Measurements from ENCODE around the gene N4BP2L1.
"Not testable (repeated sequence)": the region's sequence is repeated elsewhere in the genome, so short reads cannot be mapped to it uniquely, and the experiment has no call there.

Gene N4BP2L1

GRCh38 chr13:32390048-32390447 is 37.9 kb downstream of the N4BP2L1 start:
- no peak for DNase-seq

- DNase-seq: no peak
Measured at GRCh38 chr13:32385410-32385809, 42.5 kb downstream of the N4BP2L1 start.

GRCh38 chr13:32384702-32385101 is 43.2 kb downstream of the N4BP2L1 start:
- DNase-seq: no peak

- DNase-seq: no peak
Measured at GRCh38 chr13:32383836-32384618, 43.9 kb downstream of the N4BP2L1 start.

- DNase-seq: no peak
Measured at GRCh38 chr13:32381539-32381938, 46.4 kb downstream of the N4BP2L1 start.

- no peak for DNase-seq
Measured at GRCh38 chr13:32378012-32378411, 49.9 kb downstream of the N4BP2L1 start.

GRCh38 chr13:32376642-32377415 is 51.1 kb downstream of the N4BP2L1 start:
- DNase-seq: no peak

- DNase-seq: no peak
Measured at GRCh38 chr13:32370805-32371204, 57.1 kb downstream of the N4BP2L1 start.

GRCh38 chr13:32362574-32362973 is 65.4 kb downstream of the N4BP2L1 start:
- DNase-seq: no peak

GRCh38 chr13:32355935-32356334 is 72.0 kb downstream of the N4BP2L1 start:
- DNase-seq: not testable (repeated sequence)

- no peak for DNase-seq
Measured at GRCh38 chr13:32354040-32354439, 73.9 kb downstream of the N4BP2L1 start.

GRCh38 chr13:32350839-32351441 is 77.0 kb downstream of the N4BP2L1 start:
- not testable (repeated sequence) for DNase-seq
